HCT116 (cell line): ENCODE measurements around the gene PRKAG1. TPM values are rescaled to one million over a fixed set of nuclear protein-coding genes. Genes with fewer than 3 reads are reported as not detected.

Experiments
- ATAC-seq: fragments of 200-7000 bp; cut with Tn5 transposase; 2 replicates; pipeline ENCODE4 v1.9.1; 2020; ENCODE audit warnings: mild to moderate bottlenecking, moderate library complexity
- BruUV-seq: library from RNA; stranded (reverse); fragments of 400-500 nt; replicated peaks from 2 replicates; lab custom pipeline; 2021; lab: Mats Ljungman, UMichigan
- CTCF ChIA-PET: fragments of 300-600 bp; sonication (Branson Sonifier 250); formaldehyde crosslinking; loops from one replicate; lab custom pipeline; 2021; ENCODE audit warnings: antibody characterized with exemption; lab: Charles Lee
- POLR2A ChIA-PET: fragments of 300-600, 350-600 bp; sonication (Branson Sonifier 250); formaldehyde crosslinking; loops from one replicate; lab custom pipeline; 2021; ENCODE audit warnings: antibody characterized with exemption; lab: Charles Lee
- RAD21 ChIA-PET, 2 experiments: fragments of 300-600 bp; sonication (Branson Sonifier 250); formaldehyde crosslinking; loops; one replicate each; lab custom pipeline; 2023; ENCODE audit warnings: low total read pairs in 2 of 2; ENCODE audit not compliant: uncharacterized antibody in 2 of 2, unreplicated experiment in 2 of 2, low non-redundant PET in 1 of 2; lab: Charles Lee
- DNase-seq: peaks from one replicate; pipeline ENCODE4 v3.0.0-alpha.2; 2010; ENCODE audit warnings: low read depth, low spot score
- H2AFZ ChIP-seq: fragments of 200-600 bp; shearing (Covaris generic), sonication (generic); 2 replicates; pipeline ENCODE4 v1.6.1; 2017; ENCODE audit warnings: low read depth, mixed run types, mixed read lengths, antibody characterized with exemption, low read length; ENCODE audit not compliant: poor library complexity, severe bottlenecking
- H3K27ac ChIP-seq: 2 replicates; pipeline ENCODE4 v1.5.1; 2012; ENCODE audit warnings: low read depth, low read length
- H3K27me3 ChIP-seq: fragments of 200-600 bp; sonication (generic); 2 replicates; pipeline ENCODE4 v1.6.1; 2016; ENCODE audit warnings: mixed run types, low read length, mixed read lengths; ENCODE audit not compliant: insufficient read depth
- H3K36me3 ChIP-seq, 2 experiments: fragments of 200-500 bp in 1 of 2; fragments of 200-600 bp in 1 of 2; sonication (Bioruptor generic) in 1 of 2; sonication (generic) in 1 of 2; 2 replicates each; pipeline versions ENCODE4 v1.5.1 to v1.6.1; 2014 to 2016; ENCODE audit warnings: low read length in 2 of 2, inconsistent platforms in 1 of 2, mixed read lengths in 1 of 2, mixed run types in 1 of 2; ENCODE audit not compliant: insufficient read depth in 2 of 2, control insufficient read depth in 1 of 2
- H3K4me1 ChIP-seq, 2 experiments: fragments of 200-600 bp in 1 of 2; sonication (generic) in 1 of 2; 2 replicates each; pipeline versions ENCODE4 v1.5.1 to v1.6.1; 2012 to 2017; ENCODE audit warnings: low read length in 2 of 2, inconsistent platforms in 1 of 2, mild to moderate bottlenecking in 1 of 2, mixed read lengths in 1 of 2, mixed run types in 1 of 2, moderate library complexity in 1 of 2; ENCODE audit not compliant: insufficient read depth in 2 of 2, control insufficient read depth in 1 of 2
- H3K4me2 ChIP-seq: fragments of 200-600 bp; sonication (generic); 2 replicates; pipeline ENCODE4 v1.6.1; 2017; ENCODE audit warnings: mixed run types, low read length, mixed read lengths
- H3K4me3 ChIP-seq, 2 experiments: fragments of 200-600 bp in 1 of 2; sonication (generic) in 1 of 2; replicated peaks in 1 of 2; 2 replicates each; pipeline ENCODE4 v1.5.1; 2011 to 2016; ENCODE audit warnings: low read length in 2 of 2, control low read depth in 1 of 2, low read depth in 1 of 2, mild to moderate bottlenecking in 1 of 2, mixed read lengths in 1 of 2, mixed run types in 1 of 2
- H3K79me2 ChIP-seq: fragments of 200-600 bp; sonication (generic); 2 replicates; pipeline ENCODE4 v1.6.1; 2017; ENCODE audit warnings: mild to moderate bottlenecking, mixed run types, low read length, moderate library complexity, mixed read lengths; ENCODE audit not compliant: insufficient read depth
- H3K9ac ChIP-seq: fragments of 200-600 bp; sonication (generic); 2 replicates; pipeline ENCODE4 v1.6.1; 2016; ENCODE audit warnings: low read length, mixed read lengths
- H3K9me2 ChIP-seq: fragments of 200-600 bp; sonication (generic), shearing (Covaris generic); 2 replicates; pipeline ENCODE4 v1.6.1; 2017; ENCODE audit warnings: mixed run types, mild to moderate bottlenecking, moderate library complexity; ENCODE audit not compliant: insufficient read depth
- H3K9me3 ChIP-seq, 2 experiments: fragments of 200-500 bp in 1 of 2; fragments of 200-600 bp in 1 of 2; sonication (Bioruptor generic) in 1 of 2; sonication (generic) in 1 of 2; 2 replicates each; pipeline ENCODE4 v1.6.1; 2014 to 2017; ENCODE audit warnings: low read length in 2 of 2, mixed read lengths in 2 of 2, inconsistent platforms in 1 of 2, low read depth in 1 of 2, mild to moderate bottlenecking in 1 of 2, mixed run types in 1 of 2, moderate library complexity in 1 of 2; ENCODE audit not compliant: control insufficient read depth in 1 of 2, insufficient read depth in 1 of 2
- H4K20me1 ChIP-seq: fragments of 200-600 bp; sonication (generic), shearing (Covaris generic); 2 replicates; pipeline ENCODE4 v1.6.1; 2017; ENCODE audit warnings: mixed run types, mild to moderate bottlenecking, moderate library complexity; ENCODE audit not compliant: insufficient read depth
- ATF3 ChIP-seq: IDR thresholded peaks from 2 replicates; pipeline ENCODE4 v1.6.1; 2012
- CEBPB ChIP-seq: IDR thresholded peaks from 2 replicates; pipeline ENCODE4 v1.6.1; 2012; ENCODE audit warnings: low read depth
- EGR1 ChIP-seq: IDR thresholded peaks from 2 replicates; pipeline ENCODE4 v1.6.1; 2012; ENCODE audit warnings: low read depth
- EZH2 ChIP-seq: fragments of 200-600 bp; sonication (generic); IDR thresholded peaks from 2 replicates; pipeline ENCODE4 v1.6.1; 2017; ENCODE audit warnings: antibody characterized with exemption, mixed run types
- EZH2phosphoT487 ChIP-seq: fragments of 200-600 bp; IDR thresholded peaks from 2 replicates; pipeline ENCODE4 v1.6.1; 2018; ENCODE audit warnings: antibody characterized with exemption, borderline replicate concordance
- FOSL1 ChIP-seq: IDR thresholded peaks from 2 replicates; pipeline ENCODE4 v1.6.1; 2012; ENCODE audit warnings: low read depth
- POLR2A ChIP-seq: IDR thresholded peaks from 2 replicates; pipeline ENCODE4 v1.7.0; 2011; ENCODE audit warnings: borderline replicate concordance; ENCODE audit not compliant: insufficient read depth, insufficient read length; ENCODE audit errors: extremely low read depth
- POLR2AphosphoS5 ChIP-seq: IDR thresholded peaks from 2 replicates; pipeline ENCODE4 v1.6.1; 2011; ENCODE audit warnings: mild to moderate bottlenecking, low read depth, low read length, moderate library complexity
- RAD21 ChIP-seq: IDR thresholded peaks from 2 replicates; pipeline ENCODE4 v1.6.1; 2012; ENCODE audit warnings: low read depth, mild to moderate bottlenecking
- SP1 ChIP-seq: IDR thresholded peaks from 2 replicates; pipeline ENCODE4 v1.6.1; 2012; ENCODE audit warnings: low read depth
- SRF ChIP-seq: IDR thresholded peaks from 2 replicates; pipeline ENCODE4 v1.6.1; 2012; ENCODE audit warnings: low read depth
- intact Hi-C: fragments of 100-400 bp; cut with micrococcal nuclease; formaldehyde crosslinking; loops from 2 replicates; pipeline ENCODE4 v1.10.0; 2022
- total RNA-seq: library from RNA; stranded (reverse); gene quantifications from one replicate; pipeline ENCODE4 v1.2.1, GENCODE V29; 2021; ENCODE audit not compliant: unreplicated experiment
- TF ChIP-seq, protein P1 (sequence below): IDR thresholded peaks from 2 replicates; pipeline ENCODE4 v1.6.1; 2012; ENCODE audit warnings: low read depth
- TF ChIP-seq, protein P2 (sequence below): IDR thresholded peaks from 2 replicates; pipeline ENCODE4 v1.6.1; 2012
- TF ChIP-seq, protein P3 (sequence below), 3 experiments: fragments of 200-600 bp in 1 of 3; sonication (generic) in 1 of 3; IDR thresholded peaks in 2 of 3; conservative IDR thresholded peaks in 1 of 3; 2 replicates each; pipeline ENCODE4 v1.5.1; 2012 to 2017; ENCODE audit warnings: low read depth in 2 of 3, low read length in 2 of 3, antibody characterized with exemption in 1 of 3, borderline replicate concordance in 1 of 3, control low read depth in 1 of 3, mild to moderate bottlenecking in 1 of 3, mixed read lengths in 1 of 3, mixed run types in 1 of 3, moderate library complexity in 1 of 3; ENCODE audit not compliant: insufficient read depth in 1 of 3

Gene PRKAG1
- total RNA-seq, 1 experiment from 2014 or later, result 64.6 TPM

- DNase-seq (no peak), ATAC-seq (no peak)
- no peak overlapping the region for H3K4me2 ChIP-seq
These were observed 24.8 kb downstream of the PRKAG1 start for GRCh38 chr12:48993787-48994186.

More at GRCh38 chr12:48993787-48994186, 24.8 kb downstream of the PRKAG1 start:
- Histone ChIP-seq H2AFZ (no peak overlapping the region), H3K27me3 (no peaks in the 10 kb centered on the region), H3K9ac (no peak overlapping the region), H3K4me3 (no peak overlapping the region), H3K79me2 (no peaks in the 10 kb centered on the region), H4K20me1 (no peaks in the 10 kb centered on the region), H3K4me1 (peaks cover 2 to 29% of the 10 kb centered on the region in 2 experiments; a peak in 3 of 4 replicates), H3K27ac (no peak overlapping the region), H3K36me3 (no peaks in the 10 kb centered on the region), H3K9me3 (no peaks in the 10 kb centered on the region), H3K9me2 (no peaks in the 10 kb centered on the region)
- TF ChIP-seq, protein P1, sequence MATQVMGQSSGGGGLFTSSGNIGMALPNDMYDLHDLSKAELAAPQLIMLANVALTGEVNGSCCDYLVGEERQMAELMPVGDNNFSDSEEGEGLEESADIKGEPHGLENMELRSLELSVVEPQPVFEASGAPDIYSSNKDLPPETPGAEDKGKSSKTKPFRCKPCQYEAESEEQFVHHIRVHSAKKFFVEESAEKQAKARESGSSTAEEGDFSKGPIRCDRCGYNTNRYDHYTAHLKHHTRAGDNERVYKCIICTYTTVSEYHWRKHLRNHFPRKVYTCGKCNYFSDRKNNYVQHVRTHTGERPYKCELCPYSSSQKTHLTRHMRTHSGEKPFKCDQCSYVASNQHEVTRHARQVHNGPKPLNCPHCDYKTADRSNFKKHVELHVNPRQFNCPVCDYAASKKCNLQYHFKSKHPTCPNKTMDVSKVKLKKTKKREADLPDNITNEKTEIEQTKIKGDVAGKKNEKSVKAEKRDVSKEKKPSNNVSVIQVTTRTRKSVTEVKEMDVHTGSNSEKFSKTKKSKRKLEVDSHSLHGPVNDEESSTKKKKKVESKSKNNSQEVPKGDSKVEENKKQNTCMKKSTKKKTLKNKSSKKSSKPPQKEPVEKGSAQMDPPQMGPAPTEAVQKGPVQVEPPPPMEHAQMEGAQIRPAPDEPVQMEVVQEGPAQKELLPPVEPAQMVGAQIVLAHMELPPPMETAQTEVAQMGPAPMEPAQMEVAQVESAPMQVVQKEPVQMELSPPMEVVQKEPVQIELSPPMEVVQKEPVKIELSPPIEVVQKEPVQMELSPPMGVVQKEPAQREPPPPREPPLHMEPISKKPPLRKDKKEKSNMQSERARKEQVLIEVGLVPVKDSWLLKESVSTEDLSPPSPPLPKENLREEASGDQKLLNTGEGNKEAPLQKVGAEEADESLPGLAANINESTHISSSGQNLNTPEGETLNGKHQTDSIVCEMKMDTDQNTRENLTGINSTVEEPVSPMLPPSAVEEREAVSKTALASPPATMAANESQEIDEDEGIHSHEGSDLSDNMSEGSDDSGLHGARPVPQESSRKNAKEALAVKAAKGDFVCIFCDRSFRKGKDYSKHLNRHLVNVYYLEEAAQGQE, result no peak
- TF ChIP-seq SRF (no peak), EGR1 (no peak), SP1 (no peak), CEBPB (no peak), RAD21 (no peak), EZH2phosphoT487 (no peak), POLR2AphosphoS5 (no peak), EZH2 (no peak), POLR2A (no peak), ATF3 (no peak), FOSL1 (no peak)
- TF ChIP-seq, protein P2, sequence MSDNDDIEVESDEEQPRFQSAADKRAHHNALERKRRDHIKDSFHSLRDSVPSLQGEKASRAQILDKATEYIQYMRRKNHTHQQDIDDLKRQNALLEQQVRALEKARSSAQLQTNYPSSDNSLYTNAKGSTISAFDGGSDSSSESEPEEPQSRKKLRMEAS, result no peak
- TF ChIP-seq, protein P3, sequence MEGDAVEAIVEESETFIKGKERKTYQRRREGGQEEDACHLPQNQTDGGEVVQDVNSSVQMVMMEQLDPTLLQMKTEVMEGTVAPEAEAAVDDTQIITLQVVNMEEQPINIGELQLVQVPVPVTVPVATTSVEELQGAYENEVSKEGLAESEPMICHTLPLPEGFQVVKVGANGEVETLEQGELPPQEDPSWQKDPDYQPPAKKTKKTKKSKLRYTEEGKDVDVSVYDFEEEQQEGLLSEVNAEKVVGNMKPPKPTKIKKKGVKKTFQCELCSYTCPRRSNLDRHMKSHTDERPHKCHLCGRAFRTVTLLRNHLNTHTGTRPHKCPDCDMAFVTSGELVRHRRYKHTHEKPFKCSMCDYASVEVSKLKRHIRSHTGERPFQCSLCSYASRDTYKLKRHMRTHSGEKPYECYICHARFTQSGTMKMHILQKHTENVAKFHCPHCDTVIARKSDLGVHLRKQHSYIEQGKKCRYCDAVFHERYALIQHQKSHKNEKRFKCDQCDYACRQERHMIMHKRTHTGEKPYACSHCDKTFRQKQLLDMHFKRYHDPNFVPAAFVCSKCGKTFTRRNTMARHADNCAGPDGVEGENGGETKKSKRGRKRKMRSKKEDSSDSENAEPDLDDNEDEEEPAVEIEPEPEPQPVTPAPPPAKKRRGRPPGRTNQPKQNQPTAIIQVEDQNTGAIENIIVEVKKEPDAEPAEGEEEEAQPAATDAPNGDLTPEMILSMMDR (IDR thresholded peaks at IDR 0.05 in 2 of 3, conservative IDR thresholded peaks at IDR 0.05 in 1 of 3; ENCODE audit: borderline replicate concordance in 1 of 3, insufficient read depth in 1 of 3, low read depth in 2 of 3, low read length in 2 of 3), result no peak
- ChIA-PET RAD21 (interaction anchor here in 1 of 2 experiments (1.2 kb wide), 1 partner anchor 141 kb away, joined by 3 read pairs; no protein-coding TSS in a partner anchor), CTCF (interaction anchor here (1.4 to 3.3 kb wide), 2 partner anchors 16 to 141 kb away, joined by 4 to 15 read pairs; partner anchors contain the start of gene WNT1), POLR2A (no interaction called here)
- no TSS peak for BruUV-seq
- intact Hi-C loops, result loop anchor here (2.0 kb wide), 1 partner anchor 57 kb away; no protein-coding TSS in a partner anchor
